ENCODE data around the gene PLIN3.
"Not testable (repeated sequence)": the region's sequence is repeated elsewhere in the genome, so short reads cannot be mapped to it uniquely, and the experiment has no call there.

PLIN3 gene

DNA sequence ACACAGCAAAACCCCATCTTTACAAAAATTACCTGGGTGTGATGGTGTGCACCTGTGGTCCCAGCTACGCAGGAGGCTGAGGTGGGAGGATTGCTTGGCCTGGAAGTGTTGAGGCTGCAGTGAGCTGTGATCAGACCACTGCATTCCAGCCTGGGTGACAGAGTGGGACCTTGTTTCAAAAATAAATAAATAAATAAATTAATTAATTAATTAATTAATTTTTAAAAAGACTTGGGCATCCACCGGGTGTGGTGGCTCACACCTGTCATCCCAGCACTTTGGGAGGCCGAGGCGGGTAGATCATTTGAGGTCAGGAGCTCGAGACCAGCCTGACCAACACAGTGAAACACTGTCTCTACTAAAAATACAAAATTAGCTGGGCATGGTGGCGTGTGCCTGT is 62.3 kb downstream of the PLIN3 start:
- DNase-seq: not testable (repeated sequence)

DNA sequence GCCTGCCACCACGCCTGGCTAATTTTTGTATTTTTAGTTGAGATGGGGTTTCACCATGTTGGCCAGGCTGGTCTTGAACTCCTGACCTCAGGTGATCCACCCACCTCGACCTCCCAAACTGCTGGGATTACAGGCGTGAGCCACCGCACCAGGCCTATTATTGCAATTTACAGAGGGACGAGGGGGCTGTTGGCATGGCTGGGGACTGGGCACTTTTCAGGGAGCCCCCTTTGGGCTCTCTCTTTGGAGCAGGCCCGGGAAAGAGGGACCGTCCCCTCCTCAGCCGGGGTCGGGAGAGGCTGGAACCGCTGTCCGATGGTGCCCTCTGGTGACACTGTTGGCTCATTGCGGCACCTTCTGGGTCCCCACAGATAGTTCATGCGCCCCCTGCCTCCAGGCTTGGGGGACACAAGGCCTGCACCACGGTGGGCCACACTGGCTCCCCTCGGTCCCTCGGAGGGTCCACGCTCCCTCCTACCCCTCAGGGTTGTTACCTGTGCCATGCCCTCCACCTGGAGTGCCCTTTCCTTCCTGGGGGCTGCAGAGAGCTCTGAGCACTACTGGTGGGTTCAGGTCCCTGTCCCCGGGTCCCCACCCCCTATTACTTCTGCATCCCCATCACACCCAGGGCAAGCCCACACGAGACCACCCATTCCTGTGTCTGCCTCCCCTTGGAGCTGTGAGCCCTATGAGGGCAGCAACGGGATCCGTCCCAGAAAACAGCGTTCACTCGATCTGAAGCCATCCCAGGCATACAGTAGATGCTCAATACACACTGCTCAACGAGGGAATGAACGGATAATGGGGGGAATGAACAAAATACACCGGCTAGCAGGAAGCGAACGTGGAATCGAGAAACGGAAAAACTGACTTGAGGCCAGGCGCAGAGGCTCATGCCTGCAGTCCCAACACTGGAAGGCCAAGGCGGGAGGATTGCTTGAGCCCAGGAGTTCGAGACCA is 63.5 kb downstream of the PLIN3 start:
- peak; percentile 63 for DNase-seq

DNA sequence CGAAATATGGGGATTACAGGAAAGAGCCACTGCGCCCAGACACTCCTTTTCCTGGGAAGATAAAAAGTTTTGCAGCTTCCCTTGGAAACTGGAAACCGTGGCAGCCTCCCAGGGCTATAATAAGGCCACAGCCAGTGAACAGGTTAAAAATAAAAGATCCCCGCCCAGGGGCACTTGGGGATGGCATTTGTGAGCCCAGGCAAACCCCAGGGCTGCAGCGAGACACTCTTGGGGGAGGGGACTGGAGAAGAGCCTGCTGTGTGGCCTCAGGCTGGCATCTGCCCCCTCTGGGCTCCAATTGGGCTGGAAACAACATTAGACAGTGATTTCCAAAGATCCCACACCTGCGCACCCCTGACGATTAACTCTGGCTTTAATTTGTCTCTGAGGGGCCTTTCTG is 64.8 kb downstream of the PLIN3 start:
- no peak for DNase-seq

DNA sequence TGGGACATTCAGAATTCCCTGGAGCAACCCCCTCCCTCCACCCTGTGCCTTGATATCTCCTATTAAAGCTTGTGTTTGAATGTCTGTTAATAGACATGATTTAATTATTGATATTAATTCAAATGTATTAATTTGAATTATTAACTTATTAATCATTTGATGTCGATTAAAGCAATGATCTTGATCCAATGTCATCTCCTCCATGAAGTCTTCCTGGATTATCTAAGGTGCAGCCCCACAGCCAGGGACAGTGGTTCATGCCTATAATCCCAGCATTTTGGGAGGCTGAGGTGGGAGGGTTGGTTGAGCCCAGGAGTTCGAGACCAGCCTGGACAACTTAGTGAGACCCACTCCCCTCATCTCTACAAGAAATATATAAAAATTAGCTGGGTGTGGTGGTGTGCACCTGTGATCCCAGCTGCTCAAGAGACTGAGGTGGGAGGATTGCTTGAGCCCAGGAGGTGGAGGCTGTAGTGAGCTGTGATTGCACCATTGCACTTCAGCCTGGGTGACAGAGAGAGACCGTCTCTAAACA is 66.3 kb downstream of the PLIN3 start:
- no peak for DNase-seq

DNA sequence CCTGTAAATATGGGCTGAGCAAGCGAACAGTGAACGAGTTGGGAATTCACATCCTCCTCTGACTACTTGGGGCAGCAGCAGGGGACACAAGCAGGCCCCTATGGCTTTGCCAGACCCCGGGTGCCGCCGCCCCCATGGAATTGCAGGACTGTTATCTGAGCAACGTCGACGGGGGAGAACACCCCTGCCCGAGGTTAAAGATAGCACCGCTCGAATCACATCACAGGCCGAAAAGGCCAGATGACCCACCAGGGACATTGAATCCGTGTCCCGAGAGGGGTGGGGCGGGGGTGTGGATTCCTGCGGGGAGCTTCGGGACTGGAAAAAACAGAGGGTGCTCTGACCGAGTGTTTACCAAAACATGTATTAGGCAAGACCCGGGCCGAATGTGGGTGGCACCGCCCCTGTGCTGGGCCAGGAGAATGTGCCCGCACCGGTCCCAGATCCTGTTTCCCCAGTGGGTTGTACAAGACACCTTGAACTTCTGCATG is 66.8 kb downstream of the PLIN3 start:
- no peak for DNase-seq

DNA sequence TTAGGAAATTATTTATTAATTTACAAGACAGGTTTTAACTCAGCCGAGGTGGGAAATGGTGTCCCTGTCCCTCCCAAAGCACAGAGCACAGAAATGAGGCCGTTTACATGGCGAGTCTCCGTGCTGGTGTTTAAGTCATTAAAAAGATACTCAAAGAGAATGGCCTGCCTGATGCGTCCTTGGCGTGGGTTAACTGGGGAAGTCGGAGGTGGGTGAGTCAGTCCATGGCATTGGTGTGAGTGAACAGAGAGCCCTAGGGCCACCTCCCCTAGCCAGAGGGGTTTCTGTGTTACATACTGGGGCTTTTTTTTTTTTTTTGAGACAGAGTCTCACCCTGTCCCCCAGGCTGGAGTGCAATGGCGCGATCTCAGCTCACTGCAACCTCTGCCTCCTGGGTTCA is 72.1 kb downstream of the PLIN3 start:
- DNase-seq: no peak

DNA sequence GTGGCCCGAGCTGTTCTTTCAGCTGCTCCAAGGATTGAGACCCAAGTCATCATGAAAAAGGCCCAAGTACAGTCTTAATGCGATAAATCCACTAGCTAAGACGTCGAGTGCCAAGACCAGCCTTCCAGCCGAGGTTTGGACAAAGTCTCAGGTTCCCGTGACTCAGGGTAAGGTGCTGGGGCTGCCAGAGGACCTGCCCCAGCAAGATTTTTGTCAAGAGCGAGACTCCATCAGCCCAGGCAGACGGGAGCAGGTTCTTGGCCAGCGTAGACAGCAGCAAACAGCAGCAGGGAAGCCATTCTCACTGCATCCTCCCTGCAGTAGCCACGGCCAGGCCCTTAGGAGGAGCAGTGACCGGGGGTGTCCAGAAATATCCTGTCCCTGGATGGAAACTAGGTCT is 72.5 kb downstream of the PLIN3 start:
- DNase-seq: no peak

DNA sequence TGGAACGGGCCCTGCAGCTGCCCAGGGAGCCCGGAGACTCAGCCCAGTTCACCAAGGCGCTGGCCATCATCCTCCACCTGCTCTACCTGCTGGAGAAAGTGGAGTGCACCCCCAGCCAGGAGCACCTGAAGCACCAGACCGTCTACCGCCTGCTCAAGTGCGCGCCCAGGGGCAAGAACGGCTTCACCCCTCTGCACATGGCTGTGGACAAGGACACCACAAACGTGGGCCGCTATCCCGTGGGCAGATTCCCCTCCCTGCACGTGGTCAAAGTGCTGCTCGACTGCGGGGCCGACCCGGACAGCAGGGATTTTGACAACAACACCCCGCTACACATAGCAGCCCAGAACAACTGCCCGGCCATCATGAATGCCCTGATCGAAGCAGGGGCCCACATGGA is 74.2 kb downstream of the PLIN3 start:
- not testable (repeated sequence) for DNase-seq

DNA sequence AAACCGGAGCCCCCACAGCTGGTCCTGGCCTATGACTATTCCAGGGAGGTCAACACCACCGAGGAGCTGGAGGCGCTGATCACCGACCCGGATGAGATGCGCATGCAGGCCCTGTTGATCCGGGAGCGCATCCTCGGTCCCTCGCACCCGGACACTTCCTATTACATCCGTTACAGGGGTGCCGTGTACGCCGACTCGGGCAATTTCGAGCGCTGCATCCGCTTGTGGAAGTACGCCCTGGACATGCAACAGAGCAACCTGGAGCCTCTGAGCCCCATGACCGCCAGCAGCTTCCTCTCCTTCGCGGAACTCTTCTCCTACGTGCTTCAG is 74.6 kb downstream of the PLIN3 start:
- DNase-seq: not testable (repeated sequence)

DNA sequence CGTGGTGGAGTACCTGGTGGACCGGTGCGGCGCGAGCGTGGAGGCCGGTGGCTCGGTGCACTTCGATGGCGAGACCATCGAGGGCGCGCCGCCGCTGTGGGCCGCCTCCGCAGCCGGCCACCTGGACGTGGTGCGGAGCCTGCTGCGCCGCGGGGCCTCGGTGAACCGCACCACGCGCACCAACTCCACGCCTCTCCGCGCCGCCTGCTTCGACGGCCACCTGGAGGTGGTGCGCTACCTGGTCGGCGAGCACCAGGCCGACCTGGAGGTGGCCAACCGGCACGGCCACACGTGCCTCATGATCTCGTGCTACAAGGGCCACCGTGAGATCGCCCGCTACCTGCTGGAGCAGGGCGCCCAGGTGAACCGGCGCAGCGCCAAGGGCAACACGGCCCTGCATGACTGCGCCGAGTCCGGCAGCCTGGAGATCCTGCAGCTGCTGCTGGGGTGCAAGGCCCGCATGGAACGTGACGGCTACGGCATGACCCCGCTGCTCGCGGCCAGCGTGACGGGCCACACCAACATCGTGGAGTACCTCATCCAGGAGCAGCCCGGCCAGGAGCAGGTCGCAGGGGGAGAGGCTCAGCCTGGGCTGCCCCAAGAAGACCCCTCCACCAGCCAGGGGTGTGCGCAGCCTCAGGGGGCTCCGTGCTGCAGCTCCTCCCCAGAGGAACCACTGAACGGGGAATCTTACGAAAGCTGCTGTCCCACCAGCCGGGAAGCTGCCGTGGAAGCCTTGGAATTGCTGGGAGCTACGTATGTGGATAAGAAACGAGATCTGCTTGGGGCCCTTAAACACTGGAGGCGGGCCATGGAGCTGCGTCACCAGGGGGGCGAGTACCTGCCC is 75.2 kb downstream of the PLIN3 start:
- DNase-seq: not testable (repeated sequence)

DNA sequence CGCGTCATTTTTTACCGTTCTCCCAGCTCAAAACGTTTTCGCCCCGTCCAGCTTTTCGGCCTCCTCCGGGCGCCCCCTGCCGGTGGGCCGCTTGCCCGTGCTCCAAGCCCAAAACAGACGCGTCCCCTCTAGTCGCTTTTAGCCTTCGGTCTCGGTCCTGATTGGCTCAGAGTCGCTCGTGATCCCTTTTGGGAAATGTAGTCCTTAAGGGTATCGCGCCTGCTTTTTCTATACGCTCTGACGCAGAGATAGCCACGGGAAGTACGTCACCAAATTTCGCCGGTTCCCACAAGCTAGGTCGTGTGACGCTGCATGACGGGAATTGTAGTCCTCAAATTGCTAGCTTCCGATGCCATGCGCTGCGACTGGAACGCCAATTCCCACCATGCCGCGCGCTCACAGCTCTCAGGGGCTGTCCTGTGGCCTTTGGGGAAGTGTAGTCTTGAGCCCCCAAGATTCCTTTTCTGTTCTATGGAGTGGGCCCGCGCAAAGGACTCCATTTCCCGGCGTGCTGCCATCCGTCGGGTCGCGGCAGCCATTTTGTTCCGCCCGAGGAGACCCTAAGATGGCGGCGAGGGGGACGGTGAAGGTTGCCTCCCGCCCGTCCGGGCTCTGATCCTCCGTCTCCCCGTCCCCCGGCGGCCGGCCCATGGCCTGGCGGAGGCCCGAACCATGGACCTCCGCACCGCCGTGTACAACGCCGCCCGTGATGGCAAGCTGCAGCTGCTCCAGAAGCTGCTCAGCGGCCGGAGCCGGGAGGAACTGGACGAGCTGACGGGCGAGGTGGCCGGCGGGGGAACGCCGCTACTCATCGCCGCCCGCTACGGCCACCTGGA is 76.1 kb downstream of the PLIN3 start, which contains the start of gene FEM1A:
TSS of gene FEM1A (plus strand) at position 552 of the 836 bp plus-strand sequence. CDS start at position 673, 121 bp downstream.
- DNase-seq: peak; percentile 96
